SK-N-SH (cell line): ENCODE data around the gene FBXW8.

Source experiments
- CTCF ChIP-seq: fragments of 200-600 bp; sonication (generic); IDR thresholded peaks from 2 replicates; pipeline ENCODE4 v1.6.1; 2017; ENCODE audit warnings: antibody characterized with exemption, mild to moderate bottlenecking, moderate library complexity
- EP300 ChIP-seq, 2 experiments: IDR thresholded peaks; 2 replicates each; pipeline versions ENCODE4 v1.4.0 to v1.6.1; 2012; ENCODE audit warnings: borderline replicate concordance in 1 of 2, low read depth in 1 of 2, low read length in 1 of 2
- EZH2phosphoT487 ChIP-seq: fragments of 200-600 bp; sonication (generic); IDR thresholded peaks from 2 replicates; pipeline ENCODE4 v1.6.1; 2017; ENCODE audit warnings: low read depth, mixed run types, mild to moderate bottlenecking, antibody characterized with exemption, moderate library complexity, borderline replicate concordance
- FOXJ3 ChIP-seq: sonication (generic); formaldehyde crosslinking; IDR thresholded peaks from 2 replicates; pipeline ENCODE4 v1.5.1; 2020; ENCODE audit warnings: mild to moderate bottlenecking, missing genetic modification reagents
- GABPA ChIP-seq: IDR thresholded peaks from 2 replicates; pipeline ENCODE4 v1.4.0; 2012; ENCODE audit warnings: low read depth, mild to moderate bottlenecking
- MAX ChIP-seq: IDR thresholded peaks from 2 replicates; pipeline ENCODE4 v1.4.0; 2012; ENCODE audit warnings: low read depth
- PBX3 ChIP-seq: IDR thresholded peaks from 2 replicates; pipeline ENCODE4; 2012
- POLR2AphosphoS5 ChIP-seq: IDR thresholded peaks from 2 replicates; pipeline ENCODE4 v1.6.1; 2012; ENCODE audit warnings: low read depth, low read length
- RAD21 ChIP-seq: IDR thresholded peaks from 2 replicates; pipeline ENCODE4 v1.6.1; 2012; ENCODE audit warnings: mild to moderate bottlenecking, low read length
- REST ChIP-seq: IDR thresholded peaks from 2 replicates; pipeline ENCODE4 v1.6.1; 2012; ENCODE audit warnings: mild to moderate bottlenecking, low read depth, low read length, moderate library complexity
- TAF1 ChIP-seq: IDR thresholded peaks from 2 replicates; pipeline ENCODE4 v1.6.1; 2012; ENCODE audit warnings: low read depth, mild to moderate bottlenecking, low read length, moderate library complexity, borderline replicate concordance
- USF2 ChIP-seq: fragments of 150-350 bp; IDR thresholded peaks from 2 replicates; pipeline ENCODE4 v1.6.1; 2017; ENCODE audit warnings: antibody characterized with exemption, low read length, low read depth, borderline replicate concordance
- YY1 ChIP-seq: IDR thresholded peaks from 2 replicates; pipeline ENCODE4 v1.4.0; 2012; ENCODE audit warnings: low read depth, mild to moderate bottlenecking

- TF ChIP-seq EP300 (IDR thresholded peaks at IDR 0.05; ENCODE audit: borderline replicate concordance in 1 of 2, low read depth in 1 of 2, low read length in 1 of 2) = no peak
- no peak for TF ChIP-seq YY1
- no peak for TF ChIP-seq TAF1
- TF ChIP-seq FOXJ3 (CRISPR knock-in tag) = no peak
- no peak for TF ChIP-seq GABPA
- TF ChIP-seq CTCF = no peak
- TF ChIP-seq EZH2phosphoT487 = no peak
- TF ChIP-seq REST = no peak
- TF ChIP-seq USF2 = no peak
- TF ChIP-seq PBX3 = no peak
- TF ChIP-seq POLR2AphosphoS5 = no peak
- TF ChIP-seq RAD21 = no peak
- no peak for TF ChIP-seq MAX
Observed at GRCh38 chr12:116891019-116891418, 19.7 kb upstream of the FBXW8 start.
